ENCODE data around the gene SYNE1. TPM values are rescaled to one million over a fixed set of nuclear protein-coding genes. Genes with fewer than 3 reads are reported as not detected.

SYNE1 gene
- total RNA-seq, 1 experiment from 2014 or later = 3.0 TPM

DNA sequence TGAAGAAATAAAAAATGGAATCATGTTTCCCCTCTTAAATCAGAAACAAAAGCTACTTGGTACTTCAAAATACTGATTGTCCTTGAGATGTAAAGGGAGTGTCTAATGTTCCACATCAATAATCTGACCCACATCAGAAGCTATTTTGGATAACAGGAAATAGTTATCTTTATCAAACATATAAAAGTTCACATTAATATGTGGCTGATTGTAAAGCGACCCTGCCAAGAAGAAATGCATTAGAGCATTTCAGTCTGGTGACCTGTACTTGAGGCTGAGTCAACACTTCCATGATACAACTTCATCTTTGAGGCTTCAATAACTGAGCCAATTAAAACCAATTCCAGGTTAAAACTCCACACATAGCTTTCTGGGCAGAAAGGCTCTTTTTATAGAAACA is 31.8 kb downstream of the SYNE1 start:
- Histone ChIP-seq H3K23me2 (ENCODE audit: insufficient read length, low read depth, low read length, poor library complexity, severe bottlenecking) (no peaks in the 10 kb centered on the region), H3K79me2 (ENCODE audit: insufficient read depth, low read length) (no peaks in the 10 kb centered on the region), H3K56ac (ENCODE audit: insufficient read length, low read depth, low read length) (no peak overlapping the region), H3K9ac (ENCODE audit: extremely low read depth, insufficient read length, low read length) (no peak overlapping the region), H3K27ac (ENCODE audit: insufficient read length, low read depth, low read length) (no peak overlapping the region), H4K91ac (ENCODE audit: insufficient read length, low read depth, low read length) (no peak overlapping the region), H2BK120ac (ENCODE audit: low read depth, low read length, poor library complexity, severe bottlenecking) (no peak overlapping the region), H2AK5ac (ENCODE audit: insufficient read length, low read length) (no peak overlapping the region), H3K4ac (ENCODE audit: low read depth, low read length) (no peak overlapping the region), H3K79me1 (ENCODE audit: insufficient read depth, low read depth, low read length, poor library complexity, severe bottlenecking) (no peaks in the 10 kb centered on the region), H2AFZ (ENCODE audit: low read length) (no peak overlapping the region), H4K20me1 (ENCODE audit: control insufficient read depth, insufficient read depth, insufficient read length) (no peaks in the 10 kb centered on the region), H3K23ac (ENCODE audit: insufficient read length, low read depth, low read length) (no peak overlapping the region), H3K4me2 (ENCODE audit: insufficient read depth, insufficient read length, low read length) (no peak overlapping the region), H3K18ac (ENCODE audit: insufficient read length, low read depth, low read length) (no peak overlapping the region), H2BK20ac (ENCODE audit: low read depth, low read length, poor library complexity, severe bottlenecking) (no peak overlapping the region), H2BK15ac (ENCODE audit: low read depth, low read length) (no peak overlapping the region), H3K4me1 (ENCODE audit: insufficient read depth, low read length) (no peaks in the 10 kb centered on the region), H4K8ac (replicated peaks; ENCODE audit: insufficient read length, low read depth, low read length) (no peak overlapping the region), H3K14ac (ENCODE audit: insufficient read depth, low read length) (no peak overlapping the region), H3K27me3 (ENCODE audit: insufficient read depth, low read length) (no peaks in the 10 kb centered on the region), H2BK5ac (ENCODE audit: insufficient read length, low read length) (no peak overlapping the region), H4K5ac (ENCODE audit: insufficient read length, low read depth, low read length) (no peak overlapping the region), H3K9me3 (ENCODE audit: control insufficient read depth, low read depth, low read length) (no peaks in the 10 kb centered on the region), H3T11ph (ENCODE audit: low read length) (no peak overlapping the region), H2BK12ac (ENCODE audit: insufficient read length, low read depth, low read length) (no peak overlapping the region)
- H3K4me3 Mint-ChIP-seq = no peak overlapping the region
- peaks cover 4 to 6% of the 10 kb centered on the region in 2 experiments for H3K4me1 Mint-ChIP-seq
- H3K27me3 Mint-ChIP-seq (ENCODE audit: low read depth) = peaks cover 2% of the 10 kb centered on the region; the same call in 1 of the 2 replicates
- no peaks in the 10 kb centered on the region; a peak in 1 of 5 replicates for H3K9me3 Mint-ChIP-seq
- TF ChIP-seq, protein P1, sequence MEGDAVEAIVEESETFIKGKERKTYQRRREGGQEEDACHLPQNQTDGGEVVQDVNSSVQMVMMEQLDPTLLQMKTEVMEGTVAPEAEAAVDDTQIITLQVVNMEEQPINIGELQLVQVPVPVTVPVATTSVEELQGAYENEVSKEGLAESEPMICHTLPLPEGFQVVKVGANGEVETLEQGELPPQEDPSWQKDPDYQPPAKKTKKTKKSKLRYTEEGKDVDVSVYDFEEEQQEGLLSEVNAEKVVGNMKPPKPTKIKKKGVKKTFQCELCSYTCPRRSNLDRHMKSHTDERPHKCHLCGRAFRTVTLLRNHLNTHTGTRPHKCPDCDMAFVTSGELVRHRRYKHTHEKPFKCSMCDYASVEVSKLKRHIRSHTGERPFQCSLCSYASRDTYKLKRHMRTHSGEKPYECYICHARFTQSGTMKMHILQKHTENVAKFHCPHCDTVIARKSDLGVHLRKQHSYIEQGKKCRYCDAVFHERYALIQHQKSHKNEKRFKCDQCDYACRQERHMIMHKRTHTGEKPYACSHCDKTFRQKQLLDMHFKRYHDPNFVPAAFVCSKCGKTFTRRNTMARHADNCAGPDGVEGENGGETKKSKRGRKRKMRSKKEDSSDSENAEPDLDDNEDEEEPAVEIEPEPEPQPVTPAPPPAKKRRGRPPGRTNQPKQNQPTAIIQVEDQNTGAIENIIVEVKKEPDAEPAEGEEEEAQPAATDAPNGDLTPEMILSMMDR (conservative IDR thresholded peaks at IDR 0.05) = no peak
- no CpG with 5 or more reads among the region's 1 CpG for WGBS (ENCODE audit: extremely low coverage, insufficient read length, low lambda C conversion rate)
- DNase-seq = no peak
- no peaks in the 10 kb centered on the region for H3K36me3 Mint-ChIP-seq (ENCODE audit: insufficient read depth in 1 of 3, low read depth in 3 of 3)
- H3K27ac Mint-ChIP-seq = no peak overlapping the region
